Loucy (cell line): ENCODE data around the gene RTEL1.

Source experiments
- H2AFZ ChIP-seq: fragments of 200-600 bp; sonication (generic); 2 replicates; pipeline ENCODE4 v1.6.0; 2016; ENCODE audit warnings: antibody characterized with exemption, mild to moderate bottlenecking, low read length, moderate library complexity
- H3F3A ChIP-seq: fragments of 200-600 bp; 2 replicates; pipeline ENCODE4 v1.6.0; 2016; ENCODE audit warnings: antibody characterized with exemption, low read depth, mild to moderate bottlenecking
- H3K27me3 ChIP-seq: fragments of 200-600 bp; sonication (generic); 2 replicates; pipeline ENCODE4 v1.6.1; 2014; ENCODE audit warnings: low read length, mild to moderate bottlenecking; ENCODE audit not compliant: insufficient read depth, poor library complexity, severe bottlenecking
- H3K36me3 ChIP-seq: fragments of 200-600 bp; sonication (generic); 2 replicates; pipeline ENCODE4 v1.6.1; 2016; ENCODE audit warnings: low read length; ENCODE audit not compliant: insufficient read depth
- H3K4me1 ChIP-seq: fragments of 200-600 bp; sonication (generic); 2 replicates; pipeline ENCODE4 v1.5.1; 2014; ENCODE audit warnings: low read length, mild to moderate bottlenecking; ENCODE audit not compliant: insufficient read depth, poor library complexity, severe bottlenecking
- H3K4me2 ChIP-seq: fragments of 200-600 bp; sonication (generic); 2 replicates; pipeline ENCODE4 v1.6.0; 2014; ENCODE audit warnings: antibody characterized with exemption, low read length, low read depth, mild to moderate bottlenecking; ENCODE audit not compliant: poor library complexity, severe bottlenecking
- H3K4me3 ChIP-seq: fragments of 200-600 bp; sonication (generic); 2 replicates; pipeline ENCODE4 v1.5.1; 2014; ENCODE audit warnings: low read length, mild to moderate bottlenecking, mixed read lengths; ENCODE audit not compliant: poor library complexity, severe bottlenecking
- H3K79me2 ChIP-seq: fragments of 200-600 bp; sonication (generic); 2 replicates; pipeline ENCODE4 v1.6.1; 2014; ENCODE audit warnings: low read length; ENCODE audit not compliant: insufficient read depth
- H3K9ac ChIP-seq: fragments of 200-600 bp; sonication (generic); 2 replicates; pipeline ENCODE4 v1.6.0; 2014; ENCODE audit warnings: mild to moderate bottlenecking, low read depth, low read length, moderate library complexity; ENCODE audit not compliant: poor library complexity, severe bottlenecking
- H3K9me2 ChIP-seq: fragments of 200-600 bp; sonication (generic); replicated peaks from 2 replicates; pipeline ENCODE4 v1.6.1; 2016; ENCODE audit warnings: low read depth, low read length, mixed read lengths
- H3K9me3 ChIP-seq: fragments of 200-600 bp; sonication (generic); 2 replicates; pipeline ENCODE4 v1.6.1; 2014; ENCODE audit warnings: mild to moderate bottlenecking, antibody characterized with exemption, low read length, low read depth; ENCODE audit not compliant: insufficient read depth
- H4K20me1 ChIP-seq: fragments of 200-600 bp; sonication (generic); 2 replicates; pipeline ENCODE4 v1.6.0; 2014; ENCODE audit warnings: antibody characterized with exemption, low read length, mild to moderate bottlenecking; ENCODE audit not compliant: insufficient read depth, poor library complexity, severe bottlenecking
- CTCF ChIP-seq: fragments of 200-600 bp; sonication (generic); conservative IDR thresholded peaks from 2 replicates; pipeline ENCODE4 v1.5.1; 2014; ENCODE audit warnings: mild to moderate bottlenecking, antibody characterized with exemption, low read length
- EZH2phosphoT487 ChIP-seq: fragments of 200-600 bp; IDR thresholded peaks from 2 replicates; pipeline ENCODE4 v1.6.1; 2018; ENCODE audit warnings: antibody characterized with exemption, mild to moderate bottlenecking, moderate library complexity, borderline replicate concordance

Gene RTEL1

DNA sequence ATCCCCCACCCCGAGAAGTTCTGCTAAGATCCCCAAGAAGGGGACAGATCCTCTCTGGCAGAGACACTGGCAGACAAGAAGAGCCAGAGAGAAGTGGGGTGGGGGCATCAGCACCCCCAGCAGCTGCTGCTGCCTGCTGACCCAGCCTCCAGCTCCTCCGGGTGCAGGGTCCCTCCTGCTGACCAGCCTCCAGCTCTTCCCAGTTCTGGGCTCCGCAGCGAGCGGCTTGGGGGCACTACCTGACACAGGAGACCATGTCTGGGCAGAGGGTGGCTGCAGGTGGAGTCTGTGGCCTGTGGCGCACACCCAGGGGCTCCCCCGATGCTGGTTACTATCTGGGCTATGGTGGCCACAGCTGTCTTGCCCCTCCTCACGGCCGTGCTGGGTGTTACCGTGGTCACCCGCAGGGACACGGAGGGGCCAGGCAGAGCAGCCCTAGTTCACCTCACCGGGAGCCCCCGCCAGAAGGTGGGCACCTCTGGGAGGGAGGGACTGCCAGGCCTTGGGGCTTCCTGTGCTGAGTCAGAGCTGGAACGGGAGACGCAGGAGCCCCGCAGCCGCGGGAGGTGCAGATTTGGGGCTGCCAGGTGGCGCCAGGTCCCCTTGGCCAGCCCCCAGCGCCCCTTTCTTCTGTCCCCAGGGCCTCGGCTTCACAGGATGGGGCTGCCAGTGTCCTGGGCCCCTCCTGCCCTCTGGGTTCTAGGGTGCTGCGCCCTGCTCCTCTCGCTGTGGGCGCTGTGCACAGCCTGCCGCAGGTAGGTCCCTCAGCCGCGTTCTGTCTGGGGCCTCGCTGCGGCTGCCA, 79.0 kb downstream of the RTEL1 start:
- Histone ChIP-seq H3K27me3 (no peaks in the 10 kb centered on the region), H3K4me2 (peak overlapping the region; percentile 95), H3K9ac (peak overlapping the region; percentile 98), H3K79me2 (peaks cover 51% of the 10 kb centered on the region), H2AFZ (no peak overlapping the region), H3K9me2 (no peaks in the 10 kb centered on the region), H3K4me3 (peak overlapping the region; percentile 86), H3K4me1 (peaks cover 39% of the 10 kb centered on the region), H4K20me1 (peaks cover 30% of the 10 kb centered on the region), H3F3A (no peaks in the 10 kb centered on the region), H3K36me3 (peaks cover 25% of the 10 kb centered on the region; the same call in 1 of the 2 replicates), H3K9me3 (no peaks in the 10 kb centered on the region)
- TF ChIP-seq CTCF: peak; percentile 20; the same call in 1 of the 2 replicates
- no peak for TF ChIP-seq EZH2phosphoT487

GRCh38 chr20:63737695-63737944, 79.5 kb downstream of the RTEL1 start:
- TF ChIP-seq EZH2phosphoT487: no peak
- no peak for TF ChIP-seq CTCF
- H3K9me3 ChIP-seq: no peaks in the 10 kb centered on the region
- H3K9me2 ChIP-seq: no peaks in the 10 kb centered on the region
- peak overlapping the region; percentile 98 for H3K9ac ChIP-seq
- H3K4me3 ChIP-seq: peak overlapping the region; percentile 86
- H3K79me2 ChIP-seq: peaks cover 51% of the 10 kb centered on the region
- H3K27me3 ChIP-seq: no peaks in the 10 kb centered on the region
- no peaks in the 10 kb centered on the region for H3F3A ChIP-seq
- peaks cover 27% of the 10 kb centered on the region; the same call in 1 of the 2 replicates for H3K36me3 ChIP-seq
- peaks cover 32% of the 10 kb centered on the region for H4K20me1 ChIP-seq
- peak overlapping the region; percentile 95 for H3K4me2 ChIP-seq
- H2AFZ ChIP-seq: no peak overlapping the region
- peaks cover 38% of the 10 kb centered on the region for H3K4me1 ChIP-seq

DNA sequence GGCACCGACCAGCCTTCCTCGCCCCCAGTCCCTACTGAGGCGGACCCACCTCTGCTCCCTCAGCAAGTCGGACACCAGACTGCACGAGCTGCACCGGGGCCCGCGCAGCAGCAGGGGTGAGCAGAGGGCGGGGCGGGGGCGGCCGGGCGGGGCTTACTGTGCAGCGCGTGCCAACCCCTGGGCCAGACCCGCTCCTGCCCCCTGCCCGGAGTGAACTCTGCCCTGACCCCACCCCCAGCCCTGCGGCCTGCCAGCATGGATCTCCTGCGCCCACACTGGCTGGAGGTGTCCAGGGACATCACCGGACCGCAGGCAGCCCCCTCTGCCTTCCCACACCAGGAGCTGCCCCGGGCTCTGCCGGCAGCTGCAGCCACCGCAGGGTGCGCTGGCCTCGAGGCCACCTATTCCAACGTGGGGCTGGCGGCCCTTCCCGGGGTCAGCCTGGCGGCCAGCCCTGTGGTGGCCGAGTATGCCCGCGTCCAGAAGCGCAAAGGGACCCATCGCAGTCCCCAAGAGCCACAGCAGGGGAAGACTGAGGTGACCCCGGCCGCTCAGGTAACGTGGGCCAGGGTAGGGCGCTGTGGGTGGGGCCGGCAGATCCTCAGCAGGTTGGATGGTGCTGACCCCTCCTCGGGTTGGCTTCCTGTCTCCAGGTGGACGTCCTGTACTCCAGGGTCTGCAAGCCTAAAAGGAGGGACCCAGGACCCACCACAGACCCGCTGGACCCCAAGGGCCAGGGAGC, 80.0 kb downstream of the RTEL1 start:
- peaks cover 28% of the 10 kb centered on the region; the same call in 1 of the 2 replicates for H3K36me3 ChIP-seq
- H3K9ac ChIP-seq: peak overlapping the region; percentile 98
- peak overlapping the region; percentile 95 for H3K4me2 ChIP-seq
- H3K4me1 ChIP-seq: peaks cover 38% of the 10 kb centered on the region
- TF ChIP-seq CTCF: no peak
- no peak for TF ChIP-seq EZH2phosphoT487
- H3K4me3 ChIP-seq: peak overlapping the region; percentile 86
- H2AFZ ChIP-seq: no peak overlapping the region
- H4K20me1 ChIP-seq: peaks cover 32% of the 10 kb centered on the region
- H3K9me3 ChIP-seq: no peaks in the 10 kb centered on the region
- peaks cover 47% of the 10 kb centered on the region for H3K79me2 ChIP-seq
- H3K27me3 ChIP-seq: no peaks in the 10 kb centered on the region
- 0 out of 2 replicates have a peak, but pooled peaks cover under 1% of the 10 kb centered on the region for H3F3A ChIP-seq
- H3K9me2 ChIP-seq: no peaks in the 10 kb centered on the region
